ENCODE measurements around the gene PCSK5.

The PCSK5 gene

DNA sequence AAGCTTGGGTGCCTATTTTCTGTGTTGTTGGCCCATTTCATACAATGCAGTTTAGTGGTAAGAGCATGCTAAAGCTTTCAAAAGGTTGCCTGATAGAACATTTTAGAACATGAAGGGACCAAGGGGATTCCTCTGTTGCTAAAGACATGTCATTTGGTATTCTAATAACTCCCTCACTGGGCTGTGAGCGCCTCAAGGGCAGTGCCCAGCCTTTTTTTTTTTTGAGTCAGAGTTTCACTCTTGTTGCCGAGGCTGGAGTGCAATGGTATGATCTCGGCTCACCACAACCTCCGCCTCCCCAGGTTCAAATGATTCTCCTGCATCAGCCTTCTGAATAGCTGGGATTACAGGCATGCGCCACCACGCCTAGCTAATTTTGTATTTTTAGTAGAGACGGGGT lies 77.1 kb downstream of the PCSK5 start:
- no peak for DNase-seq

DNA sequence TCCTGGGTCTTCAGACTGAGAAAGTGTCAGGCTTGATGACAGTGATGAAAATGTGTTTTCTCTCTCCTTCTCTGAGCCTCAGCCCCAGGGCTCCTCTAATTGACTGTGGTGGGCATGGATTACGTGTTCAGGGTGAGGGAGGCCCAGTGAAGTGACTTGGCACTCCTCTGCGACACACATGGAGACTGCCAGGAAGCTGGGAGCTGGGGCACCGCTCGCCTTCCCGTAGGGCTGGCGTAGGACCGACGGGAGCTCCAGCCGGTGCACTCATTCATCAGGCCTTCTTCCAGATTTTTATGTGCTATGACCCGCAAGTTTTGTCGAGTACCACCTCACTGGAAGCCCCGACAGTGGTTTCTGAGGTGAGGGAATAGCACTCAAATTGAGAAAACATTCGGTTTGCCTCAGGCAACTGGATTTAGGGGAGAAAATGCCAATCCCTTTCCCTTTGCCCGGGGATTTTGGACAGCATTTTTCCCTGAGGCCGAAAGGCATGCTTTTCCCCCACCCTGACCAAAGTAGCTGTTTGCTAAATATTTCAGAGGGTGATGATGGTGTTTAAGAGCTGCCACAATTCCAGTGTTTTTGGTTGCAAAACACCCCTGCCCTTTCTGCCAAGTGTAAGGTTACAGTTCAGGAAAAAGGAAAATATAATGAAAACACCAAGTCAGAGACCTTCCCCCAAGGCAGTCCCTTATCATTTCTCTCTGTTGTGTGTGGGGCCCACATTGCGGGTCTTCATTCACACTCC lies 83.7 kb downstream of the PCSK5 start:
- no peak for DNase-seq

DNA sequence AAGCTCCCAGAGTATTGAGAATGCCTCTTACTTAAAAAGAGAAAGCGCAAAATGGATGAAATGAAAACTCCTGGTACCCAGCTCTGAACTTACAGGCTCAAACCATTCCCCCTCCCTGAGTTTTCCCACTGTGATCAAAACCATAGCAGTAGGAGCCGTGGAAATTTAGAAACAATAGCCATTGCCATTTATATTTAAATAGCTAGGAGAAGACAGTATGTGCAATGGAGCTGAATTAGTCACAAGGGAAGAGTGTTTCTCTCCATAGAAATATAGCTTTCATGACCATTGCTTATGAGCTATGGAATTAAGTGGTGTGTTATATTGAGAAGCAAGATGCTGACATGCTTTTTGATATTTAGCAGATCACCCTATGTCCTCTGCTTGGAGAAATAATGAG lies 84.6 kb downstream of the PCSK5 start:
- DNase-seq, result no peak

DNA sequence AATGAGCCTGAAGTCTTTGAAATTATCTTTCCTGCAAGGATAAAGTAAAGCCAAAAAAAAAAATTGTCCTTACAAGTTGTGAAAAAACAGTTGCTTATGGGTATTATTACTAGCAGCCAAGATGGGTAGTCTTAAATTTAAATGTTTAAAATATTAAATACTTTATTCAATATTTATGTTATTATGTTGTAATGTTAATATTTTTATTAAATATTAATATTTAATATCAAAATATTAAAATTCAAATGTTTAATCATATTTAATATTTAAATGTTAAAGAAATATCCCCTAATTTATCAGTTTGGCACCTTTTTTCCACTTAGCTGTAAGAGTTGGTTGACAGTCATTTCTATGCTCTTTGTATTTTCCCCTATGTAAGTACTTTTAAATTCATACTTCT lies 86.1 kb downstream of the PCSK5 start:
- DNase-seq, result no peak

DNA sequence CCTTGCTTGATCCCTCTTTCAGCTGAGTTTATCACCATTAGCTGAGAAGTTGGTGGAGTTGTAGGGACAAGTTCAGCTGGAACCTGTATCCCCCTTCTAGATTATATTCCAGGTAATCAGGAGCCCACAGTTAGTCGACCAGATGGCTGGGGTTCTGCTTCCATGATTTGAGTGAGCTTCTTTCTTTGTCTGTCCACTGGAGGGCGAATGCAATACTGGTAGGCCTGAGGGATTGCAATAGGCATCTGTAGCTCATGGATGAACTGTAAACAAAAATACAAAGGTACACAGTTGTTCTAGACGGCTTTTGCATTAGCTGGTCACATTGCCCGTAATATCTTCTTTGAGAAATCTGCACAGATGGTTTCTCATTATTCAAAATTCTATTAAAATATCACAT lies 88.9 kb downstream of the PCSK5 start:
- DNase-seq, result no peak

DNA sequence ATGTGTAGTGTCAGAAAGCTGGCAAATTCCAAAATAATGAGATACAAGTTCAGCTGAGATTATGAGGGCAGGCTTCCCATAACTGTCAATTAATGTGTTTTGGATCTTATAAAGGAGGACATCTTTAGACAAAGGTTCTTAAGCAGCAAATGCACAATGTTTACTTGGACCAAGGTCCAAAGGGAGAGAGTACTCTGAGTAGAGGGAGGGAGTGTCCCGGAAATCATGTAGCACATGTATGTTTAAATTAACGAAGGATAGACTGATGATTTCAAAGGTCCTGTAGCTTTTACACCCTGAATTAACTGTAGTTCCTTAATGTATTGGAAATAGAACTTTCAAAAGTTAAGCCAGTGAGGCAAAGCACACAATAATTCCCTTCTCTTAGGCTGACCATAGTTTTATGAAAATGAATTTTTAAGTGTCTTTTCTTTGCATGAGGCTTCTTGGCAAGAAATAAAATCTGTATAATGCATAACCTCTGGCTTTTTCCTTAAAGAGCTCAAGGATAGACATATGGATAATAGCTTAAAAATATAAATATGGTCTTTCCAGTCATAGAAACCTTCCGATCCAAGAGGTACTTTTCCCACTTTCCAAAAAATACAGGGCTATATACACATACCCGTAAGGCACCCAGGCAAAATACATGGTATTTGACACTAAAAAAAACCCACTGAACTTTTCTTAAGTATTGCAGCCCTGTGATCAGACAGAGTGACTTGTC lies 93.0 kb downstream of the PCSK5 start:
- no peak for DNase-seq

DNA sequence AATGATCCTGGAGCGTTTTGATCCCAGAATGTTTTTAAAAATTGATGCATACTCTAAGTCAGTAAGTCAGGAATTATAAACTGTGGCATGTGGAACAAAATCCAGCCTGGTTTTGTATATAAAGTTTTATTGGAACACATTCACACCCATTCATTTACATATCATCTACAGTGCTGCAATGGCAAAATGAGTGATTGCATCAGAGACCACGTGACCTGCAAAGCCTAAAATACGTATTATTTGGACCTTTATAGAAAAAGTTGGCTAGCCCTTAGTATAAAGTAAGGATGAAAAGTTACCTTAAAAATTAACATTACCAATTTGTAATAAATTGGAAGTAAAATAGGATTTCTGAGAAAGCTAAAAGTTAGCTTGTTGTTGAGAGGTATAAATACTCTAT lies 95.0 kb downstream of the PCSK5 start:
- no peak for DNase-seq

DNA sequence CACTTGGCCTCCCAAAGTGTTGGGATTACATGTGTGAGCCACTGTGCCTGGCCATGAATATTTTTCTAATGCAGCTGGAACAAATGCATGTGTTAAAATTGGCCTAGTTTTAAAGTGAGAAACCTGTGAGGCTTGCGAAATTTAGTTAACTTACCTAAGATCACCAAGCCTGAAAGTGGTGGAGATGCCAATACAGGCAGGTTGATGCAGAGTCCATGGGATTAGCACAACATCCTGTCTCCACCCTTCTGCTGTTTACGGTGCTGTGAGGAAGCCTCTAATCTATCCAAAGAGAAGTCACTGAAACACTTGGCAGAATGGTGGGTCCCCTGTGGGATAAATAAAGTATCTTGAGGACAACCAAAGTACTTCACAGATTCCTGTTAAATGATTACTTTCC lies 98.2 kb downstream of the PCSK5 start:
- DNase-seq, result no peak

DNA sequence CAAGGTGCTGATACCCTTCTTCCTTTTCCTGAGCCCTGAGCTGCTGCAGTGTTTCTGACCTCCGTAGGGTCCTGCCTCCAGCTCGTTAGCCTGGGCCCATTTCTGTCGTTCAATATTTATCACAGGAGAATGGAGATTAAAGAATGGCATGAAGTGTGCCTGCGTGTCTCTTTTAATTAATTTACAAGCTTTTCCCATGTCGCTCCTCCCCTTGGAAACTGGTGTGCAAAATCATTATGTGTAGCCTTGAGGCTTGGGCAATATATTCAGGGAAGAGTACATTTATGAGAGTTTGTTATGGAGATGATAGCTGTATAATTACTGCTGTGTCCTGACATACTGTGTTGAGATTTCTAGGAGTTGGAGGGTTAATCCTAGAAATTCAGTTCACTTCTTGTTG lies 99.7 kb downstream of the PCSK5 start:
- no peak for DNase-seq

DNA sequence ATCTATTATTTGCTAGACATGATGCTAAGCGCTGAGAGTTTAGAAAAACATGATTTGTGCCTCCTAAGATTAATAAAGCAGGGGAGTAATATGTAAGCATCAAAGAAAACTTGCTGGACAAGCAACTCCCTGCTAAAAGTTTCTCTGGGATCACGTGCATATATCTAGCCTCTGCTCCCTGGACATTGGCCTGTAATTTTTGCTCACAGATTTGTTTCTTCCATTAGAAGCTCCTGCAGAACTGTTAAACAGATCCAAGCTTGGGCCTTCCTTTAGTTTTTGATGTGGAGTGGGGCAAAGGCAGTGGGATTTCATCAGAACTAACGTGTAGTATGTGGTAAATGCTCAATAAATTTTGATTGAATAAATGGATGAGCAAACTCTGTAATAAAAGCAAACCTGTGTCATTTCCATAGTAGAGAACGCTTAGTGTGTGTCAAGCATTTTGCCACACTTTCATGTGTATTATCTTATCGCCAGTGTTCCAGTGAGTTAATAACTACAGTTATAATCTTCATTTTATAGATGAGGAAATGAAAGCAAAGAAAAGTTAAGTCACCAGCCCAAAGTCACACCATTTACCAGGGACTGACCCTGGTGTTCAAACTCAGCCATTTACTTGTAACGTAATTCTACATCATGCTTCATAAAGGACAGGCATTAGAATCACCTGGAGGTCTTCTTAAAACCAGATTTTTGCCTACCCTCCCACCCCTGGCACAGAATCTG lies 100.3 kb downstream of the PCSK5 start:
- DNase-seq, result no peak

DNA sequence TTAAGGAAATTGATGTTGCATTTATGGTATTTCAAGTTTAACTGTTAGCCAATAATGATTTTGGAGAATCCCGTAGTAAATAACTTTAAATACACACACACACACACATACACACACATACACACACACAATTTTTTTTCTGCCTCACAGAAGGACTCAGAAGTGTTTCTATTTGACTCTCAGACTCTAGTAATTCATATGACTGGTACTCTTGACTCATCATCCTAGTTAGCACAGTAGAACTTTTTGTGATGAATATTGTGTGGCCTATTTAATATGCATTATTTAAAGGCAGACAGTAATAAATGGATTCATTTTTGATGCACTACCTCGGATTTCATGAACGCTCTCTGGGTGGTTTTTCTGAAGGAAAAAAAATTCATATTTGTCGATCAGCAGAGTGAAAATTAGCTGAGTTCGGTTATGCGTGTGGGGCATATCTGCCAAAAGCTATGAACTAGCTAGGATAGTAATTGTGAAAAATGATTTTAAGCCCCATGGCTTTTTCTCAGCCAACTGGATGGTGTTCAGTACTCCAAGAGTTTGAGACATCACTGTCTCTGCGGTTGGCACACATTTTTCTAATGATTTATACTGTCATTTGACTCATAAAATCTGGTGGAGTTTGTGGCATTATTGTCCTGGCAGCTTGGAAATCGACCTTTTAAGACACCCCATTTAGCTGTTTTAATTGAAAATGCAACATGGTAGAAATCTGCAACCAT lies 102.2 kb downstream of the PCSK5 start:
- DNase-seq, result no peak

DNA sequence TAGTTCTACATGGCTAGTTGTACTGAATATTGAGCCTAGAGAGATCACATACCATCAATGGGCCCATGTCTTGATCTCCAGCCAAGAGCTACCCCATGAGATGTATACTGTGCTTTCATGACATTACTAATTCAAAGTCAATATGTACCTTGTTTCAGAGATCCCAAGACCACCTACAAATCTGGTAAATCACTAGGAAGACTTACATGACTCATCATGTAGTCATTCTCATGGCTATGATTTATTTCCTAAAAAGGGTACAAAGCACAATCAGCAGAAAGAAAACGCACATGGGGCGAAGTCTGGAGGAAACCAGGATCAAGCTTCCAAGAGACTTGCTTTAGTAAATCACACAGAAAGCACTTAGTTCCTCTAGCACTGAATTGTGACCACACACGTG lies 103.0 kb downstream of the PCSK5 start:
- no peak for DNase-seq

DNA sequence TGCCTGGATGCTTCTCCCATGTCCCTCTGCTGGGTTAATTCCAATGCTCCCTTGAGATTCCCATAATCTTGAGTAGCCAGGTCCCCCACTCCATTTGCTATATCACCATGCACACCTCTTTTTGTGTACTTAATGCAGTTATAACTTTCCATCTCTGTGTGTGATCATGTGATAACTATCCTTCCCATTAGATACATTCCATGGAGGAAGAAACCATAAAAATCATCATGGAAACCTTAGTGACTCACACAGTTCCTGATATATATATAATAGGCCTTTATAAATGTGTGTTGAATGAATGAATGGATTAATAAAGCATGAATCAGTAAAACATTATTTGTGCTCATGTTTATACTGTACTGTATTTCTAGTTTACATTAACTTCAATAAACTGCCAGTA lies 104.6 kb downstream of the PCSK5 start:
- DNase-seq, result no peak

DNA sequence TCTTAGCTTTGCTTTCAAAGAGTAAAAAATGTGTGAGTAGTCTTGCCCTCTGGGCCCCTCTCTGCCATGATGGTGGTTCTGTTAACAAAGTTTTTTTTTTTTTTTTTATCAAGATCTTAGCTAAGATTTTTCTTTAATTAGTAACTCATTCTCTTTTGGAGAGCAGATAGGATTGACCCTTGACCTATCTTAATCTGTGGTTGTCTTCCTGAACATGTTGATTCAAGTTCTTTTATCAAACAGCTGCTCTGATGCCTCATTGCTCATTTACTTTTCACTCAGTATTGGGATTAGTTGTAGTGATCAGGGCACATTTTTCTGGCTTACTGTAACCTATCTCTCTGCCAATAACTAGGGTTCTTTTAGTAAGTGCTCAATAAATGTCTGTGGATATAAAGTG lies 106.3 kb downstream of the PCSK5 start:
- no peak for DNase-seq

DNA sequence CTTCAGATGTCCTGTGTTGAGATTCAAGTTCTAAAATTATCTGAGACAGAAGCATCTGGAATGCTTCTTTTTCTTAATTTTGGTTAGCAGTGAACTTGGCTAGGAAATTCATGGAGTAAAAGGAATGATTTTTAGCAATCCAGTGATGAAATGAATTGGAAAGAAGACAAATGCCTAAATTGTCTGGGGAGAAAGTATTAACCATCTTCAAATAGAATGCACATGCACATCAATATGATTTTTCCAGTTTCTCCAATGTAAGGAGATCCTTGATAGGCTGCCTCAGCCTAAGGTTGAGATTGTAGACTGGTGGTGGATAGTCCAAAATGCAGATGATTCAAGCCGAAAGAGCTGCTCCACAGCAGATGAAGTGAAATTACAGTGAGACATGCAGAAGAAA lies 106.7 kb downstream of the PCSK5 start:
- DNase-seq, result no peak

DNA sequence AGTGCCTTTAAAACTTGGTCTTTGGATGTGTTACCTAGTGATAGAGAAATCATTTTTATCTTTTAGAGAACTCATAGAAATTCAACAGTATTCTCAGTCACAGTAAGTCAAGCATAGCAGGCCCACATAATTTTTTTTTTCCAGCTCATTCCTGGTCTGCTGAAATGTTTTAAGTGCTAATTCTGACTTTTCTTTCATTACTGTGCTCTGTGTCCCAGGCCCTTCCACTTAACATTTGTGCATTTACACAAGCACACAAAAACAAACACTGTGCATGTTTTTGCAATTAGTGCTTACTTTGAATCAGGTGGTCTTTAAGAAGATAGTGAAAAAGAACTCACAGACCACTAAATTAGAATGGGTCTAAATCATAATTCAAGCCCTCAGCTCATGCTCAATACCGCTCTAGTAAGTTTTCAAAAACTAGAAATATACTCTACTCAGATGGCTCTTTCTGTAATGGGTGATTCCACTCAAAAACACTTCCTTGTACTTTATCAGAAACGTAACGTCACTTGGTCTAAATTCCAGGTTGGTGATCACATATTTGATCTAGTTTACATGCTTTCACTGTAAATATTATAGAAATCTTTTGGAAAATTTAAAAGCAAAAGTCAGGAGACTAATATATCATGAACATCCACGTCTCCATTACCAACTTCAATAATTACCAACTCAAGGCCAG lies 107.8 kb downstream of the PCSK5 start:
- DNase-seq, result no peak

DNA sequence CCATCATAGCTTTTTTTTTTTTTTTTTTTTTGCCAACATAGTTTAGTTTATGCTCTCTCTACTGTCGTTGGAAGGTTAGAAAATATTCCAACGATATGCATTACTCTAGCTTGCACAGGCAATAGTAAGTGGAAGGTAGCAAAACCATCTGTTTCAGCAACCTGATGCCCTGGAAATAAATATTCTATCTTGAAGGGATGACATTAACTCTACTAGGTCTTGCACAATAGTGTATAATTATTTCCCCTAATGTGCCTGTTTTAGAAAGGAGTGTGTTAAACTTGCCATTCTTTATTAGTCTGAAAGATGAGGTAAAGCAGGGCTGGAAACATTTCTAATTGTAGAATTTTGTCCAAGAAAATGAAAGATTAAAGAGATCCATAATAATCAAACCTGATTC lies 111.0 kb downstream of the PCSK5 start:
- DNase-seq, result no peak

DNA sequence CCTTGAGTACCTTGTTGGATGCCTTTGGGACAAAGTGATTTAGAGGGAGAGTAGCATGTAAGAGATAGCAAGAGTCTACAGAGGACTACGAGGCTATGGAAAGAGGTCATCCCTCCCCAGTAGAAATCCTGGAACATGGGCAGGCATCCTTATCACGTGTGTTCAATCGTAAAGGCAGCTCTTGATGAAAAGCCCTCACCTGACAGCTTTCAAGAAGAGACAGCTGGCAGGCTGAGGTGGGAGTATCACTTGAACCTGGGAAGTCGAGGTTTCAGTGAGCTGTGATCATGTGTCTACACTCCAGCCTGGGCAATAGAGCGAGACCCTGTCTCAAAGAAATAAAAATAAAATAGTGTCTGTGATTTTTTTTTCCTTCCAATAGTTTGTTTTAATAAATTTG lies 112.6 kb downstream of the PCSK5 start:
- no peak for DNase-seq

DNA sequence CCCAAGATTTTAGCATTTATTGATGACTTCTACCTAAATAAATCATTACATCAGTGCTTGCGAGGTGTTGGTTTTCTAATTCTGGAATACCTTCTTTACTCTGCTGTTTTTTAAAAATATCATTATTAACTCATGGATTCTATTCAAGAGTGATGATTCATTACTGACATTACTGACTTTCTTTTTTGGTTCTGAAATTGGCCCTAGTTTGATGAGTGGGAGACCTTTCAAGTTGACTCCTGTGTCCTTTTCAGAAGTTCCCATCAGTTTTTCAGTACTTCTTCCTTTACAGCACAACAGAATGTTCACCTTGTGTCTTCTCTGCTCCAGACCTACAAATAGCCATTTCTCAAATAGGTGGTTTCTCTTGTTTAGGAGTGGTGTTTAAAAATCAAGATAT lies 114.1 kb downstream of the PCSK5 start:
- no peak for DNase-seq

DNA sequence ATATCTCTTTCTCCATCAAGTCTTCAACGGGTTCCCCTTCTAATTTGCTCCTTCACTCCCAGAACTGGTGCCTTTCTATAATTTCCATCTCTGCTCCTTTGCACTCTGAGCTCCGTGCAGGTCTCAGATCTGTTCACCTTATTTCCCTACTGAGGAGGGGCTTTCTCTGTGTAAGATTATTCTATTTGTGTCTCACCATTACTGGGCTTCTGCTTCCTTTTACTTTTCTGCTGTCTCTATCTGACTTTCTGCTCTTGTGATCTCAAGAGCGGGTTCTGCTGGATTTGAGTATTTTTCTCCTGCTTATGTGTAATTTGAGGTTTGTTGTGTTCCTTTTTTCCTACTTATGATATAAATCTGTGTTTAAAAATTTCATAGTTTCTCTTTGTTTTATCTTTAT lies 117.5 kb downstream of the PCSK5 start:
- no peak for DNase-seq

DNA sequence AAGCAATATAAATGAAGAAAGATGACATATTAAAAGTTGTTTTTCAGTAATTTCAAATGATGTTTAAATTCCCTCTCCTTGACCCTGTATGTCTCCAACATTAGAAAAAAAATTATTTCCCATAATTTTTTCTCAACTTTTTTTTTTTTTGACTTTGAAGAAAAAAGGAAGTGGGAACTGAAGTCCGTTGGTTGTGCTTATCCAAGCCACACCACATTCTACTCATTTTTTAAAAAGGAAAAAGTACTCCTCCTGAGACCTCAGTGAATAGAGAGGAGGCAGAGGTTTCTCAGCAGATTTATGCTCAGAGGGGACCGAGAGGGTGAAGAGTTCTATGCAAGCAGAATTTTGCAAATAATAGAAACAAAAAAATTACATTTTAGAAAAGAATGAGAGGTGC lies 123.3 kb downstream of the PCSK5 start:
- DNase-seq, result no peak

DNA sequence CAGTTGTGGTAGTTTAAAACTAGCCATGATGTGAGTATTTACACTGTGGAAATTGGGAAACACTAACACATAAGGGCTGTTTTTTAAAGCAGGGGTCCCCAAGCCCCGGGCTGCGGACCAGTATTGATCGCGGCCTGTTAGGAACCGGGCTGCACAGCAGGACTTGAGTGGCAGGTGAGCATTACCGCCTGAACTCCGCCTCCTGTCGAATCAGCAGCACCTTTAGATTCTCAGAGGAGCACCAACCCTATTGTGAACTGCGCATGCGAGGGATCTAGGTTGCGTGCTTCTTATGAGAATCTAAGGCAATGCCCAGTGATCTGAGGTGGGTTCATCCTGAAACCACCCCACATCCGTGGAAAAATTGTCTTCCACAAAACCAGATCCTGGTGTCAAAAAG lies 127.8 kb downstream of the PCSK5 start:
- DNase-seq, result no peak

DNA sequence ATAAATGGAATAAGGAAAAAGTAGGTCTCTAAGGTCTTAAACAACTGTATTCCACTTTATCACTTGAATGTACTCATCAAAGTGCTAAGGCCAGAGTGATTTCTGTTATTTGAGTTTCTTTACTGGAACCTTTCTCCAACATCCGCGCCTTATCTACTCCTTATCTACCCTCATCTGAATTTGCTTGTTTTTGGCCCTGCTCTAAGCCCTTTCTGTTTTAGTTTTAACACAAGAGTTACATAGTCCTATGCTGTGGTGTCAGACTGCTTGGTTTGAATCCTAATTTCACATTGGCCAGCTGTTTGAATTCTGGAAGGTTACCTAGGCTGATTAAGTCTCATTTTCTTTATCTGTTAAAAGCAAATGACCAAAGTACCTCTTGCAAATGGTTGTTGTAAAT lies 128.3 kb downstream of the PCSK5 start:
- no peak for DNase-seq

All from CD4-positive, alpha-beta T cell treated with Interleukin-15 for 1 hour (primary cell).